Hepatocyte (in vitro differentiated cells): ENCODE results near the gene GBE1. TPM values are rescaled to one million over a fixed set of nuclear protein-coding genes. Genes with fewer than 3 reads are reported as not detected.

Experiments
- DNase-seq: peaks from one replicate; pipeline ENCODE4 v3.0.0-alpha.2; 2016; ENCODE audit warnings: low spot score
- H2AFZ ChIP-seq: fragments of 200-600 bp; sonication (generic); 2 replicates; pipeline ENCODE4 v1.6.0; 2016; ENCODE audit warnings: antibody characterized with exemption, mild to moderate bottlenecking
- H3K27ac ChIP-seq: fragments of 200-600 bp; sonication (generic); 2 replicates; pipeline ENCODE4 v1.5.1; 2016; ENCODE audit warnings: mild to moderate bottlenecking
- H3K27me3 ChIP-seq: fragments of 200-600 bp; sonication (generic); 2 replicates; pipeline ENCODE4 v1.6.1; 2016
- H3K36me3 ChIP-seq: fragments of 200-600 bp; sonication (generic); replicated peaks from 2 replicates; pipeline ENCODE4 v1.5.1; 2016; ENCODE audit warnings: low read depth; ENCODE audit not compliant: insufficient read depth
- H3K4me1 ChIP-seq: fragments of 200-600 bp; sonication (generic); 2 replicates; pipeline ENCODE4 v1.5.1; 2016; ENCODE audit warnings: mild to moderate bottlenecking, moderate library complexity; ENCODE audit not compliant: insufficient read depth
- H3K4me2 ChIP-seq: fragments of 200-600 bp; sonication (generic); 2 replicates; pipeline ENCODE4 v1.6.0; 2016
- H3K4me3 ChIP-seq: fragments of 200-600 bp; sonication (generic); 2 replicates; pipeline ENCODE4 v1.5.1; 2016; ENCODE audit warnings: mild to moderate bottlenecking
- H3K79me2 ChIP-seq: fragments of 200-600 bp; sonication (generic); 2 replicates; pipeline ENCODE4 v1.6.0; 2017; ENCODE audit warnings: mild to moderate bottlenecking
- H3K9me2 ChIP-seq: fragments of 200-600 bp; sonication (generic); replicated peaks from 2 replicates; pipeline ENCODE4 v1.6.0; 2017; ENCODE audit warnings: mild to moderate bottlenecking; ENCODE audit not compliant: insufficient read depth
- H3K9me3 ChIP-seq: fragments of 200-600 bp; sonication (generic); 2 replicates; pipeline ENCODE4 v1.5.1; 2016; ENCODE audit warnings: low read depth, mild to moderate bottlenecking
- H4K20me1 ChIP-seq: fragments of 200-600 bp; sonication (generic); 2 replicates; pipeline ENCODE4 v1.6.0; 2016; ENCODE audit warnings: mild to moderate bottlenecking; ENCODE audit not compliant: insufficient read depth, poor library complexity, severe bottlenecking
- CTCF ChIP-seq: fragments of 200-600 bp; sonication (generic); IDR thresholded peaks from 2 replicates; pipeline ENCODE4 v1.5.1; 2016; ENCODE audit warnings: antibody characterized with exemption, mild to moderate bottlenecking; ENCODE audit not compliant: poor library complexity
- EZH2 ChIP-seq: fragments of 200-600 bp; sonication (generic); IDR thresholded peaks from 2 replicates; pipeline ENCODE4 v1.6.1; 2016; ENCODE audit warnings: antibody characterized with exemption, mild to moderate bottlenecking, borderline replicate concordance
- EZH2phosphoT487 ChIP-seq: fragments of 200-600 bp; sonication (generic); IDR thresholded peaks from one replicate; pipeline ENCODE4 v1.6.1; 2018; ENCODE audit warnings: antibody characterized with exemption, mild to moderate bottlenecking, low read depth, moderate library complexity; ENCODE audit not compliant: unreplicated experiment, severe bottlenecking
- WGBS: methylation state at CpG from one replicate; pipeline ENCODE4 v1.1.6; 2016; ENCODE audit warnings: low lambda C conversion rate; ENCODE audit errors: missing lambda C conversion rate; 5-methylcytosine and 5-hydroxymethylcytosine counted together
- polyA plus RNA-seq: library from polyadenylated mRNA; unstranded; fragments of >200 nt; fragmentation: Nextera tagmentation; extraction: Ambion mirVana; gene quantifications from 2 replicates; pipeline ENCODE4 v1.2.1, GENCODE V29; 2016
- small RNA-seq: library from RNA; depleted of rRNA; stranded (forward); fragments of <200 nt; gene quantifications from one replicate; pipeline ENCODE3, GENCODE V24; 2014
- total RNA-seq: library from RNA; depleted of rRNA; stranded (reverse); fragments of >200 nt; gene quantifications from 2 replicates; pipeline ENCODE4 v1.2.3, GENCODE V29; 2014

Gene GBE1
- total and polyA plus RNA-seq, 2 experiments from 2014 or later = 15.6 to 25.8 TPM

GRCh38 chr3:81443457-81443782 is 318.0 kb downstream of the GBE1 start:
- H3K36me3 ChIP-seq = no peaks in the 10 kb centered on the region
- H3K9me3 ChIP-seq = no peaks in the 10 kb centered on the region
- no peak overlapping the region for H3K4me3 ChIP-seq
- H3K9me2 ChIP-seq = no peaks in the 10 kb centered on the region
- no peak for DNase-seq
- H3K27ac ChIP-seq = no peak overlapping the region
- no peak overlapping the region for H3K4me2 ChIP-seq
- no peaks in the 10 kb centered on the region for H3K27me3 ChIP-seq
- H3K79me2 ChIP-seq = no peaks in the 10 kb centered on the region
- WGBS = 94% methylated on average over 3 of the region's 3 CpGs
- no peaks in the 10 kb centered on the region for H3K4me1 ChIP-seq
- TF ChIP-seq CTCF (no peak), EZH2phosphoT487 (no peak), EZH2 (no peak)
- H2AFZ ChIP-seq = no peak overlapping the region
- H4K20me1 ChIP-seq = no peaks in the 10 kb centered on the region

- no peak for TF ChIP-seq CTCF
- no peak for TF ChIP-seq EZH2phosphoT487
- TF ChIP-seq EZH2 = no peak
- Histone ChIP-seq H3K4me2 (no peak overlapping the region), H3K27ac (no peak overlapping the region), H3K9me2 (no peaks in the 10 kb centered on the region), H2AFZ (no peak overlapping the region), H3K4me1 (no peaks in the 10 kb centered on the region), H3K79me2 (no peaks in the 10 kb centered on the region), H3K9me3 (no peaks in the 10 kb centered on the region), H3K4me3 (no peak overlapping the region), H4K20me1 (no peaks in the 10 kb centered on the region), H3K27me3 (no peaks in the 10 kb centered on the region), H3K36me3 (no peaks in the 10 kb centered on the region)
- 84% methylated on average over 9 of the region's 9 CpGs for WGBS
- no peak for DNase-seq
Measured at GRCh38 chr3:81442758-81443456, 318.5 kb downstream of the GBE1 start.

GRCh38 chr3:81440661-81441060 is 320.8 kb downstream of the GBE1 start:
- 81% methylated on average over 3 of the region's 3 CpGs for WGBS
- Histone ChIP-seq H3K4me3 (no peak overlapping the region), H3K4me1 (no peaks in the 10 kb centered on the region), H3K79me2 (no peaks in the 10 kb centered on the region), H2AFZ (no peak overlapping the region), H3K9me3 (no peaks in the 10 kb centered on the region), H3K4me2 (no peak overlapping the region), H3K27ac (no peak overlapping the region), H4K20me1 (no peaks in the 10 kb centered on the region), H3K36me3 (no peaks in the 10 kb centered on the region), H3K27me3 (no peaks in the 10 kb centered on the region), H3K9me2 (no peaks in the 10 kb centered on the region)
- TF ChIP-seq EZH2phosphoT487 (no peak), EZH2 (no peak), CTCF (no peak)
- no peak for DNase-seq

Small RNA genes within 50 kb of the gene (small RNA-seq; reads per million reads assigned to genes)
- gene AC017015.1 = not detected
- not detected for gene RNU2-28P
